Subcutaneous adipose tissue (tissue), 4 donors: ENCODE measurements around the gene SPAG16. TPM values are rescaled to one million over a fixed set of nuclear protein-coding genes. Genes with fewer than 3 reads are reported as not detected.

Experiments used
- CTCF ChIP-seq: fragments of 450-650 bp; IDR thresholded peaks from one replicate; pipeline ENCODE4 v1.5.1; 2016; ENCODE audit warnings: low read depth, mild to moderate bottlenecking, control low read depth, antibody characterized with exemption, moderate library complexity
- total RNA-seq, 4 donors: library from RNA; depleted of rRNA; stranded (reverse); fragments of >200 nt; gene quantifications; one replicate each; pipeline ENCODE4 v1.1.0, GENCODE V29; 2016

Gene SPAG16
- total RNA-seq, 4 donors from 2014 or later, result 11.2 to 27.2 (median 18.2) TPM

DNA sequence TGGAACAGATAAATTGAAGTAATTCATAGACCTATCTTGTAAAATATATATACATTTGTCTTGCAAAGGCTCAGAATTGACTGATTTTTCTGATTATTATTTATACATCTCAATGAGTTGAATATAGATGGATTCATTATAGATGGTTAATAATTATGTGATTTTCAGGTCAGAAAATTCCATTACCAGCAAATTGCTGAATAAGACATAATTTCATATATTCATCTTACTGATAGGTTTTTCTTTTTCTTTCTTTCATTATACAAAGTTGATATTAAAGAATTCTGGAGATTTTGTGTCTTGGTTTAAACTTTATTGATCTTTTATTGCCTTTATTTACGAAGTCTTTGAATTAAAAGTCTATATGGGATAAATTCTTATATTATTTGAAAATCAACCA lies 41.6 kb upstream of the SPAG16 start:
- TF ChIP-seq CTCF, result no peak

DNA sequence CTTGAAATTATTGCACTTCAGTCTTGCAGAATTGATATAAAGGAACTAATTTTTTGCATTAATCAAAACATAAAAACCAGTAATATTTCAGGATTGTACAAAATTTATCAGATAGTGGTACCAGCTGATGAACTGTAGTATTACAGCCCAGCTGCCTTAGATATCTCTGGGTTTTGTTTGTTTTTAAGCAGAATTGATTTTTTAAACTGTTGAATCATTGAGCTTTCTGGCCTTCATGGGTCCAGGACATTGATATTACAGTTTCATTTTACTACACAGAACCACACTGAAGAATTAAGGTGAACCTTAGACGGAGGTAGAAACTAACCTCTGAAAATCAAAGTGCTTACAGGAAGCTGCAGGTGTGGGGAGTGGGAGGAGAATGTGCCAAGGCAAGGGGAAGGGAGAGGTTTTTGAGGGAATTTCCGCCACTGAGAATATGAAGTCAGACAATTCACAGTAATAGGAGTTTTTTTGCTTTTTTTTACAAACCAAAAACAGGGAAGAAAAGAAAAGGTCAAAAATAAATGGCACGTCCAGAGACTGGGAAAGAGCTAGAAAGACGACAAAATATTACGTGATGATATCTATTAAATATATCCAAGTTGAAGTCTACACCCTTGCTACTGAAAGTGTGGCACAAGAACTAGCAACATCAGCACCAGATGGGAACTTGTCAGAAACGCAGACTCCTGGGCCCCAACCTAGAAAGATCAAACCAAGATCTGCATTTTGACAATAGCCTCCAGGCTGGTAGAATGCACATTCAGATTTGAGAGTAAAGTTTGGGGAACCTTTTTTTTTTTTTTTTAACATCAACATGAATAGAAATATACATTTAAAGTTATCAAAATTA lies 40.8 kb upstream of the SPAG16 start:
- TF ChIP-seq CTCF, result no peak

GRCh38 chr2:213246497-213247281 lies 37.6 kb upstream of the SPAG16 start:
- TF ChIP-seq CTCF, result no peak

DNA sequence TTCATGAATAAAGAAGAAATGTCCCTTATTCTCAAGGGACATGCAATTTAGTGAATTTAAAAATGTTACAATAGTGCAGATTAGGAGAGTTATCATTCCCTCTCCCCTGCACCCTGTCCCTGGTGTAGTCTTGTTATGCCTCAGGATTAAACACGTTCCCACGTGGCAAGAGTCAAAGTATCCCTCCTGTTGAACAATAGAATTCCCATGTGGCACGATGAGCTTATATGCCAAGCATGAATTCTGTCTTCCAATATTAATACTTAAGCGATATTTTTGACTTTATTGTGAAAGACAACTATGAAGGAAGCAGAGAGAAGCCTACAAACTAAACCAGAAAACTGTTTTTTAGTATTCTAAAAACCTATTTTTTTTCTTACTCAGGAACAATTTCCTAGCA lies 36.7 kb upstream of the SPAG16 start:
- no peak for TF ChIP-seq CTCF

DNA sequence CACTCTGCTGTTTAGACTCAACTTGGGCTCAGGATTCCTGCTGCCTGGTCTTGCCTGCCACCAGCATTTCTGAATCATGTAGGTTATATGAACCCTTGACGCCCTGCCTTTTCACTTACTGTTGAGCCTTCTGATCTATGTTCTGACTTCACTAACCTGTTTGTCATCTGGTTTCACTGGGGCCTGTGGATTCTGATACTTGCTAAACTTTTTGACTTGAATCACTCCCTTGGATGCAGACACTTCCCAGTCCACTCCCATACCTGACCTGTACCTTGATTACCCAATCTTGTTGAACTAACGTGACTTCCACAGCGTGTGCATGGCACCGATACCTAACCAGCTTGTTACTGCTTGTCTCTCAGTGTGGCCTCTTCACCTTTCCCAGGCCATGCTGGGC lies 35.6 kb upstream of the SPAG16 start:
- no peak for TF ChIP-seq CTCF

GRCh38 chr2:213249502-213249901 lies 34.8 kb upstream of the SPAG16 start:
- TF ChIP-seq CTCF, result no peak

DNA sequence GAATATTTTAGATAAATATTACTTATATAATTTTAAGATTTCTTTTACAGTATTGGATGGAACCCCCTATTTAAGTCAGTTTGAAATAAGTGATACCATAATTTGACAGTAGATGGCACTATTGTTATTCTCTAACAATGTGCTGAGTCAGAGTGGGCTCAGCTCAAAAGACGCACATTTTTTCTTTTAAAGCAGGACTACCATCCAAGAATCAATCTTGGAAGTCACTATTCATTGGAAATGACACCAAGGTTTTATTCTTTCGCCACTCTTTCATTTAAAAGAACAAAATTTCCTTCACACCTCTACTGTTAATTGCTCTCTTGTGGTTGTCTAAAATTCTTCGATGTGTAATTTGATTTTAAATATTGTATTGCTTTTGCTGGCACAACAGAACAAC lies 32.6 kb upstream of the SPAG16 start:
- no peak for TF ChIP-seq CTCF
